Measurements from ENCODE around the gene CCL19.

The CCL19 gene

DNA sequence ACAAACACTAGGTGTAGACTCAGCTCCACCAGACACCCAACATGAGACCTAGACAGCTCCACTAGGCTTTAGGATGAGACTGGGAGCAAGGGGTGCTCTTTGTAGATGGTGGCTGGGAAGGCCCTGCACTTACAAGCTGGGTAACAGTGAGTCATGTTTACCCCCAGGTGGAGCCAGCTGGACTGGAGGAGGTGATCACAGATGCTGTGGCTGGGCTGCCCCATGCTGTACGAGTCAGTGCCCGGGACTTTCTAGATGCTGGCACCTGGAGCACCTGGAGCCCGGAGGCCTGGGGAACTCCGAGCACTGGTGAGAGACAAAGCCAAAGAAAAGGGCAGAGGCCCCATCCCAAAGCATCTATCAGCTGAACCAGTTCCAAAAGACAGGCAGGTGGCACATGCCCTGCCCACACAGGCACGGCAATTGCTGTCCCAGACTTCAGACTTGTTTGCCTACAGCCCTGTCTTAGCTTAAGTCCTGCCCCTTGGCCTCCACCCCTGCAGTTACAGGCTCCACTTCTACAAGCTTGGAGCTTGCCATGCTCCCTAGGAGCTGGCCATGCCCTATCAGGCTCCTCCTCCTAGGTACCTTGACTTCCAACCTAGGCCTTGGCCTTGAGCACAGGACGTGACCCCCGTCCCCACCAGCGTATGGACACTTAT, 31.4 kb downstream of the CCL19 start:
- peak; percentile 74 for DNase-seq

DNA sequence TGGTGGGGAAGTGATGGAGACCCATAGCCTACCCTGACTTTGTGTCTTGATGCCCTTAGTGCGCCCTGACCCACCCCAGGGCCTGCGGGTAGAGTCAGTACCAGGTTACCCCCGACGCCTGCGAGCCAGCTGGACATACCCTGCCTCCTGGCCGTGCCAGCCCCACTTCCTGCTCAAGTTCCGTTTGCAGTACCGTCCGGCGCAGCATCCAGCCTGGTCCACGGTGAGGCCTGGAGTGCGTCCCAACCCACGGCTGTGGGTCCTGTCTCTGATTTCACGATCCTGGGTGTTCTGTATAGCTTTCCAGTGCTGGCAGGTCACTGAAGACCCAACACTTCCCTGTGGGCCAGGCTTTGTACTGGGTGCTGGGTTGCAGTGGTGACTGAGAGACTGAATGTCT, 32.6 kb downstream of the CCL19 start:
- DNase-seq: no peak

DNA sequence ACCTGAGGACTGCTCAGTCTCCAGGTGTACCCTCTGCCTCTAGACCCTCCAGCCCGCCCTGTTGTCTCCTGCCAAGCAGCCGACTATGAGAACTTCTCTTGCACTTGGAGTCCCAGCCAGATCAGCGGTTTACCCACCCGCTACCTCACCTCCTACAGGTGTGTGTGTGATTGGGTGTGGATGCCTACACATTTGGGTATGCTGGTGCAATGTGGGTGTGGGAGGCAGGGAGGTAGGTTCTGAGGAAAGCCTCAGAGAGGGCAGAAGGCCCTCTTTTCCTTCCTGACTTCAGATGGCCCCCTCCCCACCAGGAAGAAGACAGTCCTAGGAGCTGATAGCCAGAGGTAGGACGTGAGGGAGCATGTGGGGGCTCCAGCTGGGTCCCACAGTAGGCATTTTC, 34.1 kb downstream of the CCL19 start:
- DNase-seq: no peak

DNA sequence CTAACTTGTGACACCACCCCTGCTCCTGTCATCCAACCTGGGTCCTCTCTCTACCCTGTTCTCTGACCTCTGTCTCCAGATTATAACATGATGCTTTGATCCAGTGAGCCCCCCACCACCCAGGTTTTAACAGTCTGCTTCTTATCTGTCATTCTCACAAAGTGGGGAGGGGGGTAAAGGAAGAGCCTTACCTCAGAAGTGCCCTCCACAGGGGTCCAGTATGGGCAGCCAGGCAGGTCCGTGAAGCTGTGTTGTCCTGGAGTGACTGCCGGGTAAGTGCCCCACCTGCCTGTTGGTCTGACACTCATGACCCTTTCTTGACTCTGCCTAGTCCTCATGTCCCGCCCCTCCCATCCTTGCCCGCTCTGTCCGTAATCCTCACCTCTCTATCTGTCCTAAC, 35.7 kb downstream of the CCL19 start:
- DNase-seq: no peak

GRCh38 chr9:34654323-34655051, 36.6 kb downstream of the CCL19 start:
- DNase-seq: peak; percentile 82

GRCh38 chr9:34653151-34654072, 37.7 kb downstream of the CCL19 start:
- no peak for DNase-seq

DNA sequence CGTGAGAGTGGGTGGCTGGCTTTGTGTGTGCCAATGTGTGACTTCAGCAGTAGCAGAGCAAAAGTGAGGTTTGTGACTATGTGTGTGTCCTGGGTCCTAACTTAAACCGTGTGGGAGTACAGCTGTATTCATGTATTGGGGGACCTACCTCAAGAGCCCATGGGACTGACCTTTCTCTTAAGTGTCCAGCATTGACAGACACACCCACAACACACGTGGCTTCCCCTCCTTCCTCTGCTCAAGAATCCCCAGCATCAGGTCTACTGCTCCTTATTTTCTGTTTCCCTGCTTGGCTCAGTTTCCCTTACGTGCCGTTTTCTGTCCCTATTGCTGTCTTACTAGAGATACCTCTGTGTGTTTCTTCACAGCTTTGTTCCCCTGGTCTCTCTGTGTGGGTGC, 38.5 kb downstream of the CCL19 start:
- DNase-seq: no peak

DNA sequence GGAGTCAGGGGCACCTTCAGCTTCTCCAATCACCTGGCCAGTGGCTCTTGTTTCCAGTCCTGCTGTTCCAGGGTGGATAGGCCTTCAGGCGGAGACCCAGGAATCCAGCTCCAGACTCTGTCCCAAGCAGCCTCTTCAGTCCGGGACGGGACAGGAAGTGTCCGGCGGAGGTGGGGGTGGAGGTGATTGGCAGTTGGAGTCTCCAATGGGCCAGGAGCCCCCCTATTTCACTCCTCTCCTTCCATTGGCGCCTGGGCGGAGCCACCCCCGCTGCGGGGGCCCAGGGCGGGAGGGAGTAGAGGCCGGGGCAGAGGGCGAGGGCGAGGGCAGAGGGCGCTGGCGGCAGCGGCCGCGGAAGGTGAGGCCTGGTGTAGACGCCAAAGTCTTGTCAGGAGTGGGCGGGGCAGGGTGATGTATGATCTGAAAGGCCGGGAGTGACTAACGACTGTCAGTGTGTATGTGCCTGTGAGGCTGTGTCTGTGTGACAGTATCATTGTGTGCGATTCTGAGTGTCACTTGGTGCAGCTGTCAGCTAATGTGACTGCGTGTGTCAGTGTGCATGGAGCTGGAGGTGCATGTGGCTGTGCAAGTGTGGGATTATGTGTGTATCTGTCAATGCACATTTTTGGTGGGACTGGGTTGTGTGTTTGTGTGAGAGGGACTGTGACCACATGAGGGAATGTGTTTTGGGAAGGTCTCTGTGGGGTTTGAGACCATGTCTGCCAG, 39.0 kb downstream of the CCL19 start, which contains the start of gene IL11RA:
IL11RA (plus strand) TSS at position 310 of the 726 bp plus-strand sequence. CDS start 3,033 bp downstream, outside the sequence.
- DNase-seq: peak; percentile 72

DNA sequence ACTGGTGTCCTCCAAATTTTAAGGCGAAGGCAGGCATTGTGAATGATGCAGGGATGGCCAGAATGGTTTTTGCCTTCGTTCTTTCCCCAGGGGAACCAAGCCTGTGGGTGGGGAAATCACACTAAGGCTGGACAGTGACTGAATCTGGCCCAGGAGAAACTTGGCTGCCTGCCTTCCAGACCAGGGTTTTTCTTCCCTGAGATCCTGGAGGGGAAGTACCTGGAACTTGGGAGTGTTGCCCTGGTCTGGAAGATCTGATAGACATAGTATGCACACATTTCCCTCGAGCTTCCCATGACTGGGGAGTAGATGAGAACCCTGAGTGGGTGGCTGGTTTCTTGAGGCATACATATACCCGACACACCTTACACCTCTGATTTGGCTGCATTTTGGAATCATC, 39.8 kb downstream of the CCL19 start:
- no peak for DNase-seq

- DNase-seq: no peak
Observed at GRCh38 chr9:34650816-34651215, 40.3 kb downstream of the CCL19 start.

- no peak for DNase-seq
Observed at GRCh38 chr9:34648673-34649072, 42.4 kb downstream of the CCL19 start.

- no peak for DNase-seq
Observed at GRCh38 chr9:34647651-34648050, 43.4 kb downstream of the CCL19 start.

DNA sequence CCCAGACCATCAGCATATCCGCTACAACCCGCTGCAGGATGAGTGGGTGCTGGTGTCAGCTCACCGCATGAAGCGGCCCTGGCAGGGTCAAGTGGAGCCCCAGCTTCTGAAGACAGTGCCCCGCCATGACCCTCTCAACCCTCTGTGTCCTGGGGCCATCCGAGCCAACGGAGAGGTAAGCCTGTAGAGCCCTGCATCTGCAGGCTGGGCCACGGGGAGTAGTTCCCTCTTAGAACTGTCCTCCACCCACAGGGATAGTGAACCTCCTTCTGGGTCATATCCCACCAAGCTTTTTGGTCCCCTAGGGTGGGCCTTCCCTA, 44.0 kb downstream of the CCL19 start:
- DNase-seq: no peak

GRCh38 chr9:34646211-34647083, 44.6 kb downstream of the CCL19 start, which contains the start of gene GALT:
Gene GALT (plus strand): TSS chr9:34646675. CDS start chr9:34646705, 30 bp downstream.
- peak; percentile 96 for DNase-seq

GRCh38 chr9:34644766-34645314, 46.2 kb downstream of the CCL19 start:
- no peak for DNase-seq

GRCh38 chr9:34642679-34643078, 48.4 kb downstream of the CCL19 start:
- no peak for DNase-seq

All from NCI-H69 (cell line).